ENCODE results near the gene PJA2.
"Not testable (repeated sequence)": the region's sequence is repeated elsewhere in the genome, so short reads cannot be mapped to it uniquely, and the experiment has no call there.

PJA2 gene

DNA sequence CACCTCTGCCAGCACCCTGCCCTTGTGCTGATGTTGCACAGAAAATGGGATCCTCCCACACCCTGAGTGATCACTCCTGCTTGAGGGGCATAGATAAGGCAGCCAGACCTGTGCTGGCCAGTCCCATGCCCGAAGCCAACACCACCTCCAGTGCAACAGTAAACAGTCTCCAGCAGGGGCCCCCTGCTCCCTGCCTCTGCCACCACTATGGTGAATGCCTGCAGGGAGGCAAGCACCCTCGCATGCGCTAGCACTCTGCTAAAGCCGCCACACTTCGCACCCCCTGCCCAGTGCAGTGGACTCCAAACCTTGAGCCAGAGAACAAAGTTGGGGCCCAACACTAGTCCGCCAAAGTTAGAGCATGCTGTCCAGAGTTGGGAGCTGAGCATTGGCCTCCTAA, 118.7 kb downstream of the PJA2 start:
- DNase-seq (ENCODE audit: low read depth) = no peak
- TF ChIP-seq, protein P1, sequence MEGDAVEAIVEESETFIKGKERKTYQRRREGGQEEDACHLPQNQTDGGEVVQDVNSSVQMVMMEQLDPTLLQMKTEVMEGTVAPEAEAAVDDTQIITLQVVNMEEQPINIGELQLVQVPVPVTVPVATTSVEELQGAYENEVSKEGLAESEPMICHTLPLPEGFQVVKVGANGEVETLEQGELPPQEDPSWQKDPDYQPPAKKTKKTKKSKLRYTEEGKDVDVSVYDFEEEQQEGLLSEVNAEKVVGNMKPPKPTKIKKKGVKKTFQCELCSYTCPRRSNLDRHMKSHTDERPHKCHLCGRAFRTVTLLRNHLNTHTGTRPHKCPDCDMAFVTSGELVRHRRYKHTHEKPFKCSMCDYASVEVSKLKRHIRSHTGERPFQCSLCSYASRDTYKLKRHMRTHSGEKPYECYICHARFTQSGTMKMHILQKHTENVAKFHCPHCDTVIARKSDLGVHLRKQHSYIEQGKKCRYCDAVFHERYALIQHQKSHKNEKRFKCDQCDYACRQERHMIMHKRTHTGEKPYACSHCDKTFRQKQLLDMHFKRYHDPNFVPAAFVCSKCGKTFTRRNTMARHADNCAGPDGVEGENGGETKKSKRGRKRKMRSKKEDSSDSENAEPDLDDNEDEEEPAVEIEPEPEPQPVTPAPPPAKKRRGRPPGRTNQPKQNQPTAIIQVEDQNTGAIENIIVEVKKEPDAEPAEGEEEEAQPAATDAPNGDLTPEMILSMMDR (conservative IDR thresholded peaks at IDR 0.05; ENCODE audit: control insufficient read depth, insufficient read depth, low read depth, low read length) = no peak

DNA sequence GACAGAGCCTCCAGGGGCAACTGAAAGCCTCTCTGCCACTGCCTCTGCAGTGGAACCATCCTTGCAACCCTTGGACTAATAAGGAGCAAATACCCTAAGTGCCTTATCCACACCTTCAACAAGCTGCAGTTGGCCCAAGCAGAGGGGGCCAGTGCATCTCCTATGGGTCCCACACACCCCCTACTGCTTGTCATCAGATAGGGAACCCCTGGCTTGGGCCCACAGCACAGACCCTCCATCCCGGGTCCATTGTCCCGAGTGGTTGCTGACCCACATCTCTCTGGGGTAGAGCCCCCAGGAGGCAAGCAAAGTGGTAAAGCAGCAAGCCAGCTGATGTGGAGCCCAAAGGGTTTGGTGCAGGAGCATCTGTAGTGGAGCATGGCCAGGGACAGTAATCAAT, 119.5 kb downstream of the PJA2 start:
- TF ChIP-seq, protein P1 (conservative IDR thresholded peaks at IDR 0.05; ENCODE audit: control insufficient read depth, insufficient read depth, low read depth, low read length) = no peak
- DNase-seq (ENCODE audit: low read depth) = no peak
- no peak overlapping the region for H3K4me3 ChIP-seq (ENCODE audit: control insufficient read depth, low read depth, low read length)

More for the DNA sequence above, 118.7 kb downstream of the PJA2 start:
- H3K4me3 ChIP-seq (ENCODE audit: control insufficient read depth, low read depth, low read length) = no peak overlapping the region

DNA sequence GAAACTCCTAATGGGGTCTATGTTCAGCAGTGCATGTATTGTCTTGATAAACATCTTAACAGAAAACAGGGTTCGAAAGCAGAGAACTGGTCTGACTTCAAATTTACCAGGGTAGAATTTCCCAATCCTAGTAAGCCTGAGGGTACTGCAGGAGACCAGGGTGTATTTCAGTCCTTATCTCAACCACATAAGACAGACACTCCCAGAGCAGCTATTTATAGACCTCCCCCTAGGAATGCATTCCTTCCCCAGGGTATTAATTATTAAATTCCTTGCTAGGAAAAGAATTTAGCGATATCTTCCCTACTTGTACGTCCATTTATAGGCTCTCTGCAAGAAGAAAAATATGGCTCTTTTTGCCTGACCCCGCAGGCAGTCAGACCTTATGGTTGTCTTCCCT, 123.1 kb downstream of the PJA2 start:
- DNase-seq (ENCODE audit: low read depth); H3K4me3 ChIP-seq (ENCODE audit: control insufficient read depth, low read depth, low read length): not testable (repeated sequence)

Measured in fibroblast of mammary gland (primary cell).